WTC11 (cell line): Measurements from ENCODE around the gene STIM2. TPM values are rescaled to one million over a fixed set of nuclear protein-coding genes. Genes with fewer than 3 reads are reported as not detected.

ENCODE experiments used
- ATAC-seq: fragments of 200-7000 bp; cut with Tn5 transposase; 2 replicates; pipeline ENCODE4 v1.10.0; 2021; ENCODE audit warnings: mild to moderate bottlenecking, moderate library complexity
- CTCF ChIA-PET: fragments of 300-600 bp; sonication (Branson Sonifier 250); formaldehyde crosslinking; loops from one replicate; lab custom pipeline; 2021; ENCODE audit warnings: antibody characterized with exemption; lab: Charles Lee
- POLR2A ChIA-PET: fragments of 350-600 bp; sonication (Branson Sonifier 250); formaldehyde crosslinking; loops from one replicate; lab custom pipeline; 2021; ENCODE audit warnings: antibody characterized with exemption; lab: Charles Lee
- DNase-seq: peaks from one replicate; pipeline ENCODE4 v3.0.0; 2021; ENCODE audit warnings: low spot score
- H3K27ac Mint-ChIP-seq: 2 replicates; pipeline ENCODE4 v1.8.0; 2021; ENCODE audit warnings: mixed read lengths
- H3K27me3 Mint-ChIP-seq: 2 replicates; pipeline ENCODE4 v1.8.0; 2021; ENCODE audit warnings: low read depth, mild to moderate bottlenecking, moderate library complexity, mixed read lengths
- H3K36me3 Mint-ChIP-seq: 2 replicates; pipeline ENCODE4 v1.8.0; 2021; ENCODE audit warnings: mixed read lengths
- H3K4me1 Mint-ChIP-seq: 2 replicates; pipeline ENCODE4 v1.8.0; 2022; ENCODE audit warnings: mixed read lengths
- H3K4me3 Mint-ChIP-seq: 2 replicates; pipeline ENCODE4 v1.8.0; 2021; ENCODE audit warnings: mild to moderate bottlenecking, moderate library complexity, mixed read lengths
- H3K9me3 Mint-ChIP-seq: 2 replicates; pipeline ENCODE4 v1.8.0; 2021; ENCODE audit warnings: mixed read lengths
- AR ChIP-seq: fragments of 250-450 bp; sonication (Bioruptor Pico); IDR thresholded peaks from 2 replicates; pipeline ENCODE4 v1.9.0; 2021; ENCODE audit warnings: mild to moderate bottlenecking
- CREB1 ChIP-seq: sonication (generic); formaldehyde crosslinking; IDR thresholded peaks from 2 replicates; pipeline ENCODE4 v1.8.0; 2023; ENCODE audit warnings: mild to moderate bottlenecking, missing genetic modification reagents
- E2F5 ChIP-seq: sonication (generic); formaldehyde crosslinking; IDR thresholded peaks from 2 replicates; pipeline ENCODE4 v1.8.1; 2022; ENCODE audit warnings: mild to moderate bottlenecking, moderate library complexity, missing genetic modification reagents
- ELF4 ChIP-seq: sonication (generic); formaldehyde crosslinking; IDR thresholded peaks from 2 replicates; pipeline ENCODE4 v1.8.1; 2022; ENCODE audit warnings: low read depth, mild to moderate bottlenecking, moderate library complexity, missing genetic modification reagents
- ETV6 ChIP-seq: sonication (generic); formaldehyde crosslinking; IDR thresholded peaks from 2 replicates; pipeline ENCODE4 v1.8.1; 2022; ENCODE audit warnings: mild to moderate bottlenecking, missing genetic modification reagents
- FOXP4 ChIP-seq: sonication (generic); formaldehyde crosslinking; IDR thresholded peaks from 2 replicates; pipeline ENCODE4 v1.8.0; 2022; ENCODE audit warnings: mild to moderate bottlenecking, missing genetic modification reagents
- GRHL2 ChIP-seq: fragments of 250-450 bp; sonication (Bioruptor Pico); IDR thresholded peaks from 2 replicates; pipeline ENCODE4 v1.8.0; 2022; ENCODE audit warnings: mild to moderate bottlenecking, moderate library complexity; ENCODE audit not compliant: insufficient replicate concordance, severe bottlenecking
- HMGA2 ChIP-seq: fragments of 250-450 bp; sonication (Bioruptor Pico); IDR thresholded peaks from 2 replicates; pipeline ENCODE4 v1.4.0; 2021; ENCODE audit warnings: mild to moderate bottlenecking, moderate library complexity
- IRF1 ChIP-seq: sonication (generic); formaldehyde crosslinking; IDR thresholded peaks from 2 replicates; pipeline ENCODE4 v1.8.0; 2023; ENCODE audit warnings: missing genetic modification reagents
- MLX ChIP-seq: sonication (generic); formaldehyde crosslinking; IDR thresholded peaks from 2 replicates; pipeline ENCODE4 v1.8.1; 2023; ENCODE audit warnings: mild to moderate bottlenecking, missing genetic modification reagents, moderate library complexity
- MXD4 ChIP-seq: fragments of 250-450 bp; sonication (Bioruptor Pico); IDR thresholded peaks from 2 replicates; pipeline ENCODE4 v1.8.0; 2021; ENCODE audit warnings: mild to moderate bottlenecking, moderate library complexity, borderline replicate concordance
- NR2C2 ChIP-seq: sonication (generic); formaldehyde crosslinking; IDR thresholded peaks from 2 replicates; pipeline ENCODE4 v1.8.0; 2022; ENCODE audit warnings: mild to moderate bottlenecking, missing genetic modification reagents
- NR3C1 ChIP-seq: sonication (generic); formaldehyde crosslinking; conservative IDR thresholded peaks from 2 replicates; pipeline ENCODE4 v1.8.1; 2023; ENCODE audit warnings: low read depth, mild to moderate bottlenecking, missing genetic modification reagents
- PRRX2 ChIP-seq: fragments of 250-450 bp; sonication (Bioruptor Pico); IDR thresholded peaks from 2 replicates; pipeline ENCODE4 v1.8.0; 2021; ENCODE audit warnings: mild to moderate bottlenecking
- SOX15 ChIP-seq: fragments of 250-450 bp; sonication (Bioruptor Pico); IDR thresholded peaks from 2 replicates; pipeline ENCODE4 v1.9.0; 2021; ENCODE audit warnings: mild to moderate bottlenecking
- SP1 ChIP-seq: sonication (generic); formaldehyde crosslinking; conservative IDR thresholded peaks from 2 replicates; pipeline ENCODE4 v1.8.1; 2022; ENCODE audit warnings: missing genetic modification reagents
- TCF7 ChIP-seq: sonication (generic); formaldehyde crosslinking; IDR thresholded peaks from 2 replicates; pipeline ENCODE4 v1.8.0; 2022; ENCODE audit warnings: mild to moderate bottlenecking, low read depth, missing genetic modification reagents, moderate library complexity
- ZMAT4 ChIP-seq: fragments of 250-450 bp; sonication (Bioruptor Pico); IDR thresholded peaks from 2 replicates; pipeline ENCODE4 v1.9.0; 2021; ENCODE audit warnings: mild to moderate bottlenecking
- ZNF138 ChIP-seq: sonication (generic); formaldehyde crosslinking; conservative IDR thresholded peaks from 2 replicates; pipeline ENCODE4 v1.8.1; 2022; ENCODE audit warnings: mild to moderate bottlenecking, moderate library complexity, missing genetic modification reagents
- ZNF263 ChIP-seq: sonication (generic); formaldehyde crosslinking; IDR thresholded peaks from 2 replicates; pipeline ENCODE4 v1.8.1; 2022; ENCODE audit warnings: low read depth, mild to moderate bottlenecking, moderate library complexity, missing genetic modification reagents
- ZNF396 ChIP-seq: fragments of 250-450 bp; sonication (Bioruptor Pico); IDR thresholded peaks from 2 replicates; pipeline ENCODE4 v1.8.0; 2021; ENCODE audit warnings: mild to moderate bottlenecking, moderate library complexity, borderline replicate concordance
- ZNF423 ChIP-seq: fragments of 250-450 bp; sonication (Bioruptor Pico); IDR thresholded peaks from 2 replicates; pipeline ENCODE4 v2.1.2; 2022; ENCODE audit warnings: mild to moderate bottlenecking, moderate library complexity
- ZNF425 ChIP-seq: fragments of 250-450 bp; sonication (Bioruptor Pico); conservative IDR thresholded peaks from 2 replicates; pipeline ENCODE4 v1.9.0; 2021; ENCODE audit warnings: mild to moderate bottlenecking
- ZNF671 ChIP-seq: fragments of 250-450 bp; sonication (Bioruptor Pico); IDR thresholded peaks from 2 replicates; pipeline ENCODE4 v1.8.0; 2021; ENCODE audit warnings: mild to moderate bottlenecking
- total RNA-seq: library from RNA; stranded (reverse); gene quantifications from 3 replicates; pipeline ENCODE4 v1.2.3, GENCODE V29; 2021

Gene STIM2
- total RNA-seq, 1 experiment from 2014 or later, result 22.4 TPM

- Mint-ChIP-seq H3K4me1 (peaks cover 20% of the 10 kb centered on the region), H3K9me3 (no peaks in the 10 kb centered on the region; the same call in 1 of the 2 replicates), H3K4me3 (no peak overlapping the region), H3K27ac (no peak overlapping the region), H3K36me3 (no peaks in the 10 kb centered on the region), H3K27me3 (no peaks in the 10 kb centered on the region; the same call in 1 of the 2 replicates)
- no peak for ATAC-seq
- ChIA-PET CTCF (no interaction called here), POLR2A (no interaction called here)
- no peak for TF ChIP-seq ZNF425 (CRISPR knock-in tag)
- TF ChIP-seq IRF1 (CRISPR knock-in tag), result no peak
- TF ChIP-seq ZMAT4 (CRISPR knock-in tag), result no peak
- TF ChIP-seq ETV6 (CRISPR knock-in tag), result no peak
- TF ChIP-seq HMGA2 (CRISPR knock-in tag), result no peak
- no peak for TF ChIP-seq PRRX2 (CRISPR knock-in tag)
- TF ChIP-seq SP1 (CRISPR knock-in tag), result no peak
- DNase-seq, result no peak
Observed at GRCh38 chr4:26871611-26872010, 11.0 kb downstream of the STIM2 start.

GRCh38 chr4:26873391-26874026 lies 12.9 kb downstream of the STIM2 start:
- H3K27me3 Mint-ChIP-seq, result no peaks in the 10 kb centered on the region; the same call in 1 of the 2 replicates
- no peak overlapping the region for H3K4me3 Mint-ChIP-seq
- peaks cover 9% of the 10 kb centered on the region; the same call in 1 of the 2 replicates for H3K4me1 Mint-ChIP-seq
- H3K36me3 Mint-ChIP-seq, result no peaks in the 10 kb centered on the region
- no peak overlapping the region; the same call in 1 of the 2 replicates for H3K27ac Mint-ChIP-seq
- peak; percentile 22; the same call in 1 of the 2 replicates for ATAC-seq
- H3K9me3 Mint-ChIP-seq, result peaks cover 12% of the 10 kb centered on the region
- no peak for DNase-seq
- POLR2A ChIA-PET, result interaction anchor here (0.8 kb wide), 1 partner anchor 12 kb away, joined by 7 read pairs; no protein-coding TSS in a partner anchor
- CTCF ChIA-PET, result no interaction called here
- no peak for TF ChIP-seq SOX15 (CRISPR knock-in tag)
- no peak for TF ChIP-seq NR3C1 (CRISPR knock-in tag)
- no peak for TF ChIP-seq TCF7 (CRISPR knock-in tag)
- TF ChIP-seq ZNF263, result no peak
- TF ChIP-seq AR (CRISPR knock-in tag), result no peak
- TF ChIP-seq MXD4 (CRISPR knock-in tag), result no peak
- no peak for TF ChIP-seq ZNF671 (CRISPR knock-in tag)
- no peak for TF ChIP-seq NR2C2 (CRISPR knock-in tag)
- no peak for TF ChIP-seq MLX (CRISPR knock-in tag)
- TF ChIP-seq GRHL2 (CRISPR knock-in tag), result no peak
- TF ChIP-seq ZNF396 (CRISPR knock-in tag), result no peak
- no peak for TF ChIP-seq E2F5 (CRISPR knock-in tag)
- TF ChIP-seq ZNF423, result no peak
- no peak for TF ChIP-seq CREB1 (CRISPR knock-in tag)
- no peak for TF ChIP-seq ZNF138 (CRISPR knock-in tag)
- TF ChIP-seq FOXP4 (CRISPR knock-in tag), result no peak
- TF ChIP-seq ELF4, result no peak
